Measurements from ENCODE around the gene PERP.
A peak's percentile ranks its signal among the peaks of the same experiment; 100 is the strongest.

PERP gene

GRCh38 chr6:138098306-138098705, 8.9 kb downstream of the PERP start:
- Histone ChIP-seq H3K27me3 (replicated peaks in 2 of 5; ENCODE audit: control insufficient read depth in 4 of 5, insufficient read depth in 5 of 5, low read length in 4 of 5) (peaks cover 0 to 11% (median 6%) of the 10 kb centered on the region in 5 experiments), H3K4me1 (ENCODE audit: control extremely low read depth in 1 of 4, control insufficient read depth in 4 of 4, insufficient read depth in 4 of 4, low read length in 3 of 4) (no peaks in the 10 kb centered on the region), H3K27ac (ENCODE audit: insufficient read depth in 1 of 2, low read depth in 1 of 2, low read length in 2 of 2, poor library complexity in 1 of 2, severe bottlenecking in 2 of 2) (no peak overlapping the region), H3K4me3 (ENCODE audit: control insufficient read depth in 1 of 7, extremely low read depth in 1 of 7, insufficient read depth in 4 of 7, low read depth in 2 of 7, low read length in 6 of 7) (no peak overlapping the region), H3K36me3 (ENCODE audit: control insufficient read depth in 4 of 4, insufficient read depth in 4 of 4, low read length in 3 of 4) (no peaks in the 10 kb centered on the region), H3K9me3 (ENCODE audit: control extremely low read depth in 1 of 5, control insufficient read depth in 4 of 5, insufficient read depth in 2 of 5, low read depth in 1 of 5, low read length in 4 of 5) (peaks cover 0 to 6% (median 2%) of the 10 kb centered on the region in 5 experiments)
- WGBS (ENCODE audit: insufficient coverage): 94% methylated on average over 2 of the region's 2 CpGs
- POLR2A ChIA-PET: no interaction called here
- no peak for DNase-seq
- CTCF ChIA-PET: interaction anchor here (1.0 kb wide), 1 partner anchor 11 kb away, joined by 3 read pairs; no protein-coding TSS in a partner anchor

DNA sequence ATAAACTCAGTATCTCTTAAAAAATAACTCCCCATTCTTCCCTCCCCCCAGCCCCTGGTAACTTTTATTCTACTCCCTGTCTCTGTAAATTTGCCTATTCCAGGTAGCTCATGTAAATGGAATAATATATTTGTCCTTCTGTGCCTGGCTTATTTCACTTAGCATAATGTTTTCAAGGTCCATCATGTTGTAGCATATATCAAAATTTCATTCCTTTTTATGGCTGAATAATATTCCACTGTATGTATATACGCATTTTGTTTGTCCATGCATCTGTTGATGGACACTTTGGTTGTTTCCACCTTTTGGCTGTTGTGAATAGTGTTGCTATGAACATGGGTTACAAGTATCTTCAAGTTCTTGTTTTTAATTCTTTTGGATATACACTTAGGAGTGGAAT, 13.0 kb downstream of the PERP start:
- Histone ChIP-seq H3K4me3 (ENCODE audit: control insufficient read depth in 1 of 7, extremely low read depth in 1 of 7, insufficient read depth in 4 of 7, low read depth in 2 of 7, low read length in 6 of 7) (no peak overlapping the region), H3K27ac (ENCODE audit: insufficient read depth in 1 of 2, low read depth in 1 of 2, low read length in 2 of 2, poor library complexity in 1 of 2, severe bottlenecking in 2 of 2) (no peak overlapping the region), H3K9me3 (ENCODE audit: control extremely low read depth in 1 of 5, control insufficient read depth in 4 of 5, insufficient read depth in 2 of 5, low read depth in 1 of 5, low read length in 4 of 5) (peaks cover 0 to 6% (median 2%) of the 10 kb centered on the region in 5 experiments), H3K27me3 (replicated peaks in 2 of 5; ENCODE audit: control insufficient read depth in 4 of 5, insufficient read depth in 5 of 5, low read length in 4 of 5) (peaks cover 0 to 4% (median 0%) of the 10 kb centered on the region in 5 experiments), H3K36me3 (ENCODE audit: control insufficient read depth in 4 of 4, insufficient read depth in 4 of 4, low read length in 3 of 4) (no peaks in the 10 kb centered on the region), H3K4me1 (ENCODE audit: control extremely low read depth in 1 of 4, control insufficient read depth in 4 of 4, insufficient read depth in 4 of 4, low read length in 3 of 4) (peaks cover 0 to 3% (median 0%) of the 10 kb centered on the region in 4 experiments)
- POLR2A ChIA-PET: no interaction called here
- no CpG with 5 or more reads among the region's 1 CpG for WGBS (ENCODE audit: insufficient coverage)
- CTCF ChIA-PET: no interaction called here
- DNase-seq: no peak

DNA sequence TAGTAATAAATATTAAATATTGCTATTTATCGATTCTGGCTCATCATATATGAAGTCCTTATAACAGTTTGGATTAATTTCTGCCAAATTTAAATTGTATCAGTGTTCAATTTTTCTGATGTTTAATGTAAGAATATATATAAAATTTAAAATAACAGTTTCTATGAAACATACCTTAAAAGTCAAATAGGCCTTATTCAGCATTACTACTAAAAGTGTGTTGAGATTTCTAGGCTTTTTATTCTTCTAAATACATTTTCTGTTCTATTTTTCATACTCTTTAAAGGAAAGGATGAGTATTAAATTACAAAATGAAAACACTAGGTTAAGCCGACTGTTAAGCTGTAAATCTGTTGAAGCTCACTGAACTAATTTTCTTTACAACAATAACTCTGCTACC, 13.6 kb downstream of the PERP start:
- no peak overlapping the region for H3K27ac ChIP-seq (ENCODE audit: insufficient read depth in 1 of 2, low read depth in 1 of 2, low read length in 2 of 2, poor library complexity in 1 of 2, severe bottlenecking in 2 of 2)
- POLR2A ChIA-PET: no interaction called here
- CTCF ChIA-PET: no interaction called here
- H3K4me1 ChIP-seq (ENCODE audit: control extremely low read depth in 1 of 4, control insufficient read depth in 4 of 4, insufficient read depth in 4 of 4, low read length in 3 of 4): peaks cover 0 to 3% (median 0%) of the 10 kb centered on the region in 4 experiments
- no peak overlapping the region for H3K4me3 ChIP-seq (ENCODE audit: control insufficient read depth in 1 of 7, extremely low read depth in 1 of 7, insufficient read depth in 4 of 7, low read depth in 2 of 7, low read length in 6 of 7)
- no peaks in the 10 kb centered on the region for H3K36me3 ChIP-seq (ENCODE audit: control insufficient read depth in 4 of 4, insufficient read depth in 4 of 4, low read length in 3 of 4)
- no peak for DNase-seq
- H3K9me3 ChIP-seq (ENCODE audit: control extremely low read depth in 1 of 5, control insufficient read depth in 4 of 5, insufficient read depth in 2 of 5, low read depth in 1 of 5, low read length in 4 of 5): peaks cover 0 to 6% (median 2%) of the 10 kb centered on the region in 5 experiments
- WGBS (ENCODE audit: insufficient coverage): no CpG with 5 or more reads among the region's 2 CpGs
- H3K27me3 ChIP-seq (replicated peaks in 2 of 5; ENCODE audit: control insufficient read depth in 4 of 5, insufficient read depth in 5 of 5, low read length in 4 of 5): peaks cover 0 to 3% (median 0%) of the 10 kb centered on the region in 5 experiments

DNA sequence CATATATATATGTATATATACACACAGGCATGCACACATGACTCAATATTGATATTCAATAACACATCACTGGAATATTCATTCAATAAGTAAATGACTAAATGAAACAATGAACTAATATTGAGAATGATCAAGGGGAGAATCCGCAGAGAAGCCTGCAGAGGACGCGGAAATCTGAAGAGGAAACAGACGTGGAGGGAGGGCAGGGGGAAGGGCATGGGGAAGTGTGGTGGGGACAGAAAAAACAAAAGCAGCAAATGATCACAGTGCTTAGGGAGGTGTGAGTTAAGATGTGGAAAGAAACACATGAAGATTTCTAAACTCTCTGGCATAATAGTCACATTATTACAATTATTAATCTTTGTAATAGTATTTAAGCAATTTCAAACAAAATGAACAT, 14.5 kb downstream of the PERP start:
- WGBS (ENCODE audit: insufficient coverage): no CpG with 5 or more reads among the region's 4 CpGs
- CTCF ChIA-PET: interaction anchor here (0.6 kb wide), 1 partner anchor 1205 kb away, joined by 3 read pairs; no protein-coding TSS in a partner anchor
- H3K27ac ChIP-seq (ENCODE audit: insufficient read depth in 1 of 2, low read depth in 1 of 2, low read length in 2 of 2, poor library complexity in 1 of 2, severe bottlenecking in 2 of 2): no peak overlapping the region
- H3K36me3 ChIP-seq (ENCODE audit: control insufficient read depth in 4 of 4, insufficient read depth in 4 of 4, low read length in 3 of 4): no peaks in the 10 kb centered on the region
- POLR2A ChIA-PET: no interaction called here
- H3K27me3 ChIP-seq (replicated peaks in 2 of 5; ENCODE audit: control insufficient read depth in 4 of 5, insufficient read depth in 5 of 5, low read length in 4 of 5): peaks cover 0 to 3% (median 0%) of the 10 kb centered on the region in 5 experiments
- no peaks in the 10 kb centered on the region for H3K9me3 ChIP-seq (ENCODE audit: control extremely low read depth in 1 of 5, control insufficient read depth in 4 of 5, insufficient read depth in 2 of 5, low read depth in 1 of 5, low read length in 4 of 5)
- no peak overlapping the region for H3K4me3 ChIP-seq (ENCODE audit: control insufficient read depth in 1 of 7, extremely low read depth in 1 of 7, insufficient read depth in 4 of 7, low read depth in 2 of 7, low read length in 6 of 7)
- peak; percentile 12 to 71 (median 62) for DNase-seq
- H3K4me1 ChIP-seq (ENCODE audit: control extremely low read depth in 1 of 4, control insufficient read depth in 4 of 4, insufficient read depth in 4 of 4, low read length in 3 of 4): peaks cover 0 to 3% (median 0%) of the 10 kb centered on the region in 4 experiments

DNA sequence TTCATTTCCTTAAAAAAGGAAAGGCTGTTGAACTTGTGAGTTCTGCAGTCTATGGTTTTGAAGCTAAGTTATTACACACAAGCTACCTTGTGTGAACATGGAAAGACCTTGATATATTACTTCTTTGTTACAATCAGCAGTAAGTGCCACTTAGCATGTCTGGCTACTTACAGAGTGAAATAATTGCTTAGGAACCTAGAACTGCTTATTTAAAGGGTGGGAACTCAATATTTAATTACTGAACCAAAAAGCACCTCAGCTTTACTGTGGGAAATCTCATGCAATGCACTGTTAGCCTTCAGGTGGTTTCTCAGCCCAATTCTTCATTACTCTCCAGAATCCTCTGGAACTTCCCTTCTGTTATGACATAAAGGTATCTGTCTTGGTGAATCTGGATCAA, 17.9 kb downstream of the PERP start:
- peaks cover 0 to 3% (median 0%) of the 10 kb centered on the region in 5 experiments for H3K27me3 ChIP-seq (replicated peaks in 2 of 5; ENCODE audit: control insufficient read depth in 4 of 5, insufficient read depth in 5 of 5, low read length in 4 of 5)
- H3K9me3 ChIP-seq (ENCODE audit: control extremely low read depth in 1 of 5, control insufficient read depth in 4 of 5, insufficient read depth in 2 of 5, low read depth in 1 of 5, low read length in 4 of 5): no peaks in the 10 kb centered on the region
- DNase-seq: no peak
- peaks cover 0 to 3% (median 0%) of the 10 kb centered on the region in 4 experiments for H3K4me1 ChIP-seq (ENCODE audit: control extremely low read depth in 1 of 4, control insufficient read depth in 4 of 4, insufficient read depth in 4 of 4, low read length in 3 of 4)
- H3K4me3 ChIP-seq (ENCODE audit: control insufficient read depth in 1 of 7, extremely low read depth in 1 of 7, insufficient read depth in 4 of 7, low read depth in 2 of 7, low read length in 6 of 7): no peak overlapping the region
- H3K36me3 ChIP-seq (ENCODE audit: control insufficient read depth in 4 of 4, insufficient read depth in 4 of 4, low read length in 3 of 4): no peaks in the 10 kb centered on the region
- CTCF ChIA-PET: interaction anchor here (0.6 kb wide), 1 partner anchor 1259 kb away, joined by 3 read pairs; no protein-coding TSS in a partner anchor
- no peak overlapping the region for H3K27ac ChIP-seq (ENCODE audit: insufficient read depth in 1 of 2, low read depth in 1 of 2, low read length in 2 of 2, poor library complexity in 1 of 2, severe bottlenecking in 2 of 2)
- POLR2A ChIA-PET: no interaction called here

DNA sequence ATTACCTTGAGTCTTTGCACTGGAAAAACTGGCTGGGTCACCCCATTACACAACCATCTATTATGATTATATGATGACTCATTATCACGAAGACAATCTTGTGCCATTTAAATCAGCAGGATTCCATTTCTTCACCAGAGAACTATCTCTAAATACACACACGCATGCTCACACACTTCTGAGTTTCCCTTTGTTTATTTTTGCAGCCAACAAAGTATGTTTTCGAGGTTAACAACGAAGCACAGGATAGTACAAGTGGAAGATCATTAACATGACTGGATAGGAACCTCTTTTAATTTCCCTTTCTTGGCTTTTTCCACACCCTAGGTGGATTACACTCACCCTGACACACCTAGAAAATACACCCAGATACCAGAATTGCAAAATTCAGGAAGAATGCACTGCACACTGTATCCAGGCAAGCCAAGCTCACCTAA, 18.9 kb downstream of the PERP start:
- no peak overlapping the region for H3K4me3 ChIP-seq (ENCODE audit: control insufficient read depth in 1 of 7, extremely low read depth in 1 of 7, insufficient read depth in 4 of 7, low read depth in 2 of 7, low read length in 6 of 7)
- H3K27me3 ChIP-seq (replicated peaks in 2 of 5; ENCODE audit: control insufficient read depth in 4 of 5, insufficient read depth in 5 of 5, low read length in 4 of 5): peaks cover 0 to 3% (median 0%) of the 10 kb centered on the region in 5 experiments
- peaks cover 0 to 3% (median 0%) of the 10 kb centered on the region in 4 experiments for H3K4me1 ChIP-seq (ENCODE audit: control extremely low read depth in 1 of 4, control insufficient read depth in 4 of 4, insufficient read depth in 4 of 4, low read length in 3 of 4)
- H3K36me3 ChIP-seq (ENCODE audit: control insufficient read depth in 4 of 4, insufficient read depth in 4 of 4, low read length in 3 of 4): no peaks in the 10 kb centered on the region
- H3K27ac ChIP-seq (ENCODE audit: insufficient read depth in 1 of 2, low read depth in 1 of 2, low read length in 2 of 2, poor library complexity in 1 of 2, severe bottlenecking in 2 of 2): no peak overlapping the region
- ChIA-PET CTCF (no interaction called here), POLR2A (no interaction called here)
- 89% methylated on average over 4 of the region's 4 CpGs for WGBS (ENCODE audit: insufficient coverage)
- no peaks in the 10 kb centered on the region for H3K9me3 ChIP-seq (ENCODE audit: control extremely low read depth in 1 of 5, control insufficient read depth in 4 of 5, insufficient read depth in 2 of 5, low read depth in 1 of 5, low read length in 4 of 5)
- no peak for DNase-seq

- WGBS (ENCODE audit: insufficient coverage): 90% methylated on average over 2 of the region's 5 CpGs
- Histone ChIP-seq H3K4me3 (ENCODE audit: control insufficient read depth in 1 of 7, extremely low read depth in 1 of 7, insufficient read depth in 4 of 7, low read depth in 2 of 7, low read length in 6 of 7) (no peak overlapping the region), H3K4me1 (ENCODE audit: control extremely low read depth in 1 of 4, control insufficient read depth in 4 of 4, insufficient read depth in 4 of 4, low read length in 3 of 4) (peaks cover 0 to 2% (median 0%) of the 10 kb centered on the region in 4 experiments), H3K36me3 (ENCODE audit: control insufficient read depth in 4 of 4, insufficient read depth in 4 of 4, low read length in 3 of 4) (no peaks in the 10 kb centered on the region), H3K27ac (ENCODE audit: insufficient read depth in 1 of 2, low read depth in 1 of 2, low read length in 2 of 2, poor library complexity in 1 of 2, severe bottlenecking in 2 of 2) (no peak overlapping the region), H3K27me3 (replicated peaks in 2 of 5; ENCODE audit: control insufficient read depth in 4 of 5, insufficient read depth in 5 of 5, low read length in 4 of 5) (peaks cover 0 to 3% (median 0%) of the 10 kb centered on the region in 5 experiments), H3K9me3 (ENCODE audit: control extremely low read depth in 1 of 5, control insufficient read depth in 4 of 5, insufficient read depth in 2 of 5, low read depth in 1 of 5, low read length in 4 of 5) (no peaks in the 10 kb centered on the region)
- no peak for DNase-seq
- POLR2A ChIA-PET: no interaction called here
- CTCF ChIA-PET: interaction anchor here (0.6 to 1.1 kb wide), 2 partner anchors 85 to 87 kb away, joined by 3 read pairs; no protein-coding TSS in a partner anchor
Observed at GRCh38 chr6:138087593-138088325, 19.5 kb downstream of the PERP start.

Data from common myeloid progenitor, CD34-positive (primary cell).